ENCODE measurements around the gene SULT1C2.

The SULT1C2 gene

DNA sequence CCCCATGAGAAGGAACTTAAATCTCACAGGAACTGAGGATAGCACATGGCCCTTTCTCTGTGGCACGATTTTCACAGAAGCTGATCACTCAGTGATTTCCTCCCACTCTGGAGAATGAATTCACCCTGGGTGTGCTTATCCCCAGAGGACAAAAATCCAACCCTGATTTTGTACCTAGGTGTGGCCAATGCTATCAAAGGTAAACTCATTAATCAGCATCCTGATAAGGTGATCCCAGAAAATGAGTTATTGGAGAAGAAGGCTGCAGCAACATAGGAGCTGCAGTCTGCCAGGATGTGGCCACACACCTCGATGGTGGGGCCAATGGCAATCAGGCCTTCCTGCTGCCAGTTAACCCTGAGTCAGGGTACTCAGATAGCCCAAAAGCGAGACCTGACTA lies 8.2 kb upstream of the SULT1C2 start:
- no peak for TF ChIP-seq POLR2AphosphoS5 (IDR thresholded peaks at IDR 0.05; ENCODE audit: low read depth, low read length)
- TF ChIP-seq, protein P1, sequence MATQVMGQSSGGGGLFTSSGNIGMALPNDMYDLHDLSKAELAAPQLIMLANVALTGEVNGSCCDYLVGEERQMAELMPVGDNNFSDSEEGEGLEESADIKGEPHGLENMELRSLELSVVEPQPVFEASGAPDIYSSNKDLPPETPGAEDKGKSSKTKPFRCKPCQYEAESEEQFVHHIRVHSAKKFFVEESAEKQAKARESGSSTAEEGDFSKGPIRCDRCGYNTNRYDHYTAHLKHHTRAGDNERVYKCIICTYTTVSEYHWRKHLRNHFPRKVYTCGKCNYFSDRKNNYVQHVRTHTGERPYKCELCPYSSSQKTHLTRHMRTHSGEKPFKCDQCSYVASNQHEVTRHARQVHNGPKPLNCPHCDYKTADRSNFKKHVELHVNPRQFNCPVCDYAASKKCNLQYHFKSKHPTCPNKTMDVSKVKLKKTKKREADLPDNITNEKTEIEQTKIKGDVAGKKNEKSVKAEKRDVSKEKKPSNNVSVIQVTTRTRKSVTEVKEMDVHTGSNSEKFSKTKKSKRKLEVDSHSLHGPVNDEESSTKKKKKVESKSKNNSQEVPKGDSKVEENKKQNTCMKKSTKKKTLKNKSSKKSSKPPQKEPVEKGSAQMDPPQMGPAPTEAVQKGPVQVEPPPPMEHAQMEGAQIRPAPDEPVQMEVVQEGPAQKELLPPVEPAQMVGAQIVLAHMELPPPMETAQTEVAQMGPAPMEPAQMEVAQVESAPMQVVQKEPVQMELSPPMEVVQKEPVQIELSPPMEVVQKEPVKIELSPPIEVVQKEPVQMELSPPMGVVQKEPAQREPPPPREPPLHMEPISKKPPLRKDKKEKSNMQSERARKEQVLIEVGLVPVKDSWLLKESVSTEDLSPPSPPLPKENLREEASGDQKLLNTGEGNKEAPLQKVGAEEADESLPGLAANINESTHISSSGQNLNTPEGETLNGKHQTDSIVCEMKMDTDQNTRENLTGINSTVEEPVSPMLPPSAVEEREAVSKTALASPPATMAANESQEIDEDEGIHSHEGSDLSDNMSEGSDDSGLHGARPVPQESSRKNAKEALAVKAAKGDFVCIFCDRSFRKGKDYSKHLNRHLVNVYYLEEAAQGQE (IDR thresholded peaks at IDR 0.05; ENCODE audit: insufficient read depth in 1 of 2, low read depth in 2 of 2, low read length in 2 of 2), result no peak
- no peak for TF ChIP-seq FOXP2 (optimal IDR thresholded peaks at IDR 0.05; ENCODE audit: borderline replicate concordance, extremely low read depth, extremely low read length, insufficient read depth)
- no peak for TF ChIP-seq SIN3A (IDR thresholded peaks at IDR 0.05; ENCODE audit: borderline replicate concordance, insufficient read depth, low read length)
- no peak for TF ChIP-seq TAF1 (IDR thresholded peaks at IDR 0.05; ENCODE audit: borderline replicate concordance, insufficient read depth, low read length)

DNA sequence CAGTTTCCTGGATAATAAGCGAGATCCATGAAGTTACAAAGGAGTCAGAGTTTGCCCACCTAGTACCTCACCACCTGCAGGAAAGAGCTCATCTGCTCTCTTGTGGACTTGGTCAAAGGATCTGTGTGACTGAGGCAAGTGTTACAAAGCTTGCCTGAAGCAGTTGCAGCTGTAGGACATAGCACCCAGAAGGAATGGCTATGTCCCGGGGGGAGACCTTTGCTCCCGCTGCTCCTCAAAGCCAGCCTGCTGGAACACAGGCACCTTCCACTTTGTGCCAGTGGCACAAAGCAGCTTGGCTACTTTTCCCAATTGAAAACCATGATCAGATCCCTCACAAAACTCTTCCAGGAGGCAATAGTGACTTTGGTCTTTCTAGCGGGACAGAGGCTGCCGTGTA lies 3.1 kb upstream of the SULT1C2 start:
- TF ChIP-seq FOXP2 (optimal IDR thresholded peaks at IDR 0.05; ENCODE audit: borderline replicate concordance, extremely low read depth, extremely low read length, insufficient read depth) (no peak), TAF1 (IDR thresholded peaks at IDR 0.05; ENCODE audit: borderline replicate concordance, insufficient read depth, low read length) (no peak), SIN3A (IDR thresholded peaks at IDR 0.05; ENCODE audit: borderline replicate concordance, insufficient read depth, low read length) (no peak), POLR2AphosphoS5 (IDR thresholded peaks at IDR 0.05; ENCODE audit: low read depth, low read length) (no peak)
- TF ChIP-seq, protein P1 (IDR thresholded peaks at IDR 0.05; ENCODE audit: insufficient read depth in 1 of 2, low read depth in 2 of 2, low read length in 2 of 2), result no peak

DNA sequence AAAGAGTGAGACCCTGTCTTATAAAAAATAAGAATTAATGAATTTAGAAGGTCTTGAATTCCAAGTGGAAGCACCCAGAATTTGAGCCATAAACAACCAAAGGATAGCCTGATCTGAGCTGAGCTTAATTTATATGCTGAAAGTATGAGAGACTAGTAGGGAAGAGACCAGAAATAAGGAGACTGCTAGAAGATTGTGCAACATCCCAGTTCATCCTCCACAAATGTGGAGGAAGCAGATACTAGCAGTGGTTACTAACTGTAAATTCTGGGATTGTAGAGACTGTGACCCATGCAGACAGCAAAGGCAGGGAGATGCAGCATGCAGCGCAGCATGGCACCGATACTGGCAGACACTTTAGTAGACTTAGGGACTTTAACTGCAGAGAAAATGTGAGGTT lies 1.5 kb upstream of the SULT1C2 start:
- TF ChIP-seq TAF1 (IDR thresholded peaks at IDR 0.05; ENCODE audit: borderline replicate concordance, insufficient read depth, low read length) (no peak), FOXP2 (optimal IDR thresholded peaks at IDR 0.05; ENCODE audit: borderline replicate concordance, extremely low read depth, extremely low read length, insufficient read depth) (no peak), SIN3A (IDR thresholded peaks at IDR 0.05; ENCODE audit: borderline replicate concordance, insufficient read depth, low read length) (no peak), POLR2AphosphoS5 (IDR thresholded peaks at IDR 0.05; ENCODE audit: low read depth, low read length) (no peak)
- TF ChIP-seq, protein P1 (IDR thresholded peaks at IDR 0.05; ENCODE audit: insufficient read depth in 1 of 2, low read depth in 2 of 2, low read length in 2 of 2), result no peak

DNA sequence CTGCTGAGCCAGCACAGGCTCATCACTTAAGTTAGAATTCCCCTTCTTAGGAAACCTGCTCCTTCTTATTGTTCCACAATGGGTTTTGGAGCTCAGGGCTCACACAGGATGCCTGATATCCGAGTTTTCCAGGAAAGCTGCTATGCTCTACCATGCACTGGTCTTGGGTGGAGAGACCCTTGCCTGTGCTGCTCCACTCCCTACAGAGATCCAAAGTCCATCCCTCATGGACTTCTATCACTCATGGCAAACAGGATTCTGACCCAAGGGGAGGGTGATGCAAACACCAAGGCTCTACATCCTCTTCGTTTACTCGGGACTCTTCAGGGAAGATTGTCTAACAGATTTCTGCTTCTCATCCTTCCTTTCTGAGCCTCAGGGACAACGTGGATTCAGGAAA lies 5.2 kb downstream of the SULT1C2 start:
- TF ChIP-seq SIN3A (IDR thresholded peaks at IDR 0.05; ENCODE audit: borderline replicate concordance, insufficient read depth, low read length) (no peak), TAF1 (IDR thresholded peaks at IDR 0.05; ENCODE audit: borderline replicate concordance, insufficient read depth, low read length) (no peak)
- TF ChIP-seq, protein P1 (IDR thresholded peaks at IDR 0.05; ENCODE audit: insufficient read depth in 1 of 2, low read depth in 2 of 2, low read length in 2 of 2), result no peak

Data from PFSK-1 (cell line).